Stimulated activated CD8-positive, alpha-beta memory T cell treated with anti-CD3 and anti-CD28 coated beads, Interleukin-7, amount 100 ng/mL, for 4 hours (primary cell): ENCODE data around the gene CHST2.

Source experiments
- DNase-seq, 2 donors: peaks; one replicate each; pipeline ENCODE4 v3.0.0-alpha.2; 2020; ENCODE audit warnings: low read depth in 2 of 2

CHST2 gene

DNA sequence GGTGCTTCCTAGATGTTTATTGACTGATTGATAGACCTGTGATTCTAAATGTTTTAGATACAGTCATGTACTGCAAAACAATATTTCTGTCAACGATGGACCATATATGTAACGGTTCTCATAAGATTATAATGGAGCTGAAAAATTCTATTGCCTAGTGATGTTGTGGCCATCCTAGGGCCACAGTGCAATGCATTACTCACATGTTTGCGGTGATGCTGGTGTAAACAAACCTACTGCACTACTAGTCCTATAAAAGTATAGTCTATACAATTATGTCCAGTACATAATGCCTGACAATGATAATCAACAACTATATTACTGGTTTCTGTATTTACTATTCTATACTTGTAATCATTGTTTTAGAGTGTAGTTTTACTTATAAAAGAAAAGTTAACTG, 46.8 kb downstream of the CHST2 start:
- DNase-seq: no peak

DNA sequence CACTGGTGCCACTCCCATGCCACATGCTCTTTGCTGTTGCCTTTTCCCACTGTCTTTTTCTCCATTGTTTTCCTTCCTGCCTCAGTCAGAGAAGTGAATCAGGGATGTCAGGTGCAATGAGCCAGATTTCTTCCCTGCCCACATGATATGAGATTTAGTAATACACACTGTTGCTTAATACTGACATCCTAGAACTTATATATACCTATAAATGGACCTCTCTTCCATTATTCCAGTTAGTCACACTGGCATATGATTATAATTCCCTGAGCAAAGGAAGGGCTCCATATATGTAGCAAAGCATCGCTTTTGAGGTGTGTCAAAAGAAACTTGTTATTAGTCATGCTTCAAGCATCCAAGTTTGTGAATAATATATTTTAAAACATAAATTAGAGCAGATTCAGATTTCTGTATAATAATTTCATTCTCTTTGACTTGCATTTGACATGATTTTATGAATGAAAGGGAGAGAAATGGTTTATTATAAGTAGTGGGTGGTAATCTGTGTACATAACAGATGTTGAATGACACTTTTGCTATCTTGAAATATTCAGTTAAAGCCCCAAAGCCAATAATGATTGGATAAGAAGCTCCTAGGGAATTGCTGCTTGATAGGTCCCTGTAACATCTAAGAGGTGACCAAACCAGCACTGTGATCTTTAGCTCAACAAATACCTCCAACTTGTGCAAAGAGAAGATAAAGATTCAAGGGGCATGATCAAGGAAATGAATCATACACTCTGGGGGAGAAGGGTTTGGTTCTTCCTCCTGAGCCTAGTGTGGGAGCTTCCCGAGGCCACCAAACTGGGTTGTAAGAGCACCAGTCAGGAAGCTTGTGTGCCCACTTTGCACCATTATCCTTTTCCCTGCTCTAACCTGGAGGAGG, 48.6 kb downstream of the CHST2 start:
- no peak for DNase-seq

DNA sequence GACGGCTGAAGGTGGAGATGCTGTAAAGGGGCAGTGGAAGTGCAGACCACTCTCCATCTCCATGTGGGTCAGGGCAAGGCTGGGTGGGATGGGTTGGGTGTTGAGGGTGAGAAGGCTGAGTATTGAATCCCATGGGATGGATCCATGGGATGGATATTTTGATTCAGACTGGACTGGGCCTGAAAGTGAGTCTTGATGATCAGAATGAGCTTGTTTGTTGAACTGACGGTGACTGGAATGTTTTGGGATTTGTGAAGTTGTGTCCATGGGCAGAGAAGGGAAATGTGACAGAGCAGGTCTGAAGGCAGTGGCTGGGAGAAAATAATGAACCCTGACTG, 49.3 kb downstream of the CHST2 start:
- no peak for DNase-seq

GRCh38 chr3:143170074-143170473, 50.5 kb downstream of the CHST2 start:
- DNase-seq: no peak

- DNase-seq: no peak
Observed at GRCh38 chr3:143170676-143171075, 51.1 kb downstream of the CHST2 start.

- DNase-seq: no peak
Observed at GRCh38 chr3:143171141-143171980, 51.8 kb downstream of the CHST2 start.

DNA sequence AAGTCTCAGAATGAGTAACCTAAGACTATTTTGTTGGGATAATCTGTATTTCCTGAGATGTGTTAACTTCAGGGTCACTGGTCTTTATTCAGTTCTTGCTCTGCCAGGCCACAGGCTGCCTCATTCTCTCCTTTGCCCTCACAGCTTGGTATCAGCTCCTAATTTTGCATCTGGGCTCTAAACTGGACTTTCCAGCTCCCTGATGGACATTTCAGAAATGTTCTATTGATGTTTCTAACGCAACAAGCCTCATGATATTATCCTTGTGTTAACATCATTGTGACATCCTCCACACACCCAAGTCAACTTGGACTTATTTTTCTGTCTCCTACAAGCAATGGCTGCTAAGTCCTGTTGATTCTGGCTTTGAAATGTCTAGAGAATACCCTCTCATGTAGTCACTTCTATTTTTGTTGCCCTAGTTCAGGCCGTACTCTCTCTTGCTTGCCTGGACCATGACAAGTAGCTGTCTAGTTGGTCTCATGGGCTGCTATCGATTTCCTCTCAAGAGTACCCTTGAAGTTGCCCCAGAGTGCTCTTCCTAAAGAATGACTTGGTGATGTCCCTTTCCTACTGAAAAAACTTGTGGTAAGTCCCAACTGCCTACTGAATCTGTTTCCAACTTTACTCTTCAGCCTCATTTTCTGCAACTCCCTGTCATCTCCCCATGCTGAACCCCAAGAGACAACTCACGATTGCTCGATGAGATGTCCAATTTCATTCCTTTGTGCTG, 52.7 kb downstream of the CHST2 start:
- DNase-seq: no peak

DNA sequence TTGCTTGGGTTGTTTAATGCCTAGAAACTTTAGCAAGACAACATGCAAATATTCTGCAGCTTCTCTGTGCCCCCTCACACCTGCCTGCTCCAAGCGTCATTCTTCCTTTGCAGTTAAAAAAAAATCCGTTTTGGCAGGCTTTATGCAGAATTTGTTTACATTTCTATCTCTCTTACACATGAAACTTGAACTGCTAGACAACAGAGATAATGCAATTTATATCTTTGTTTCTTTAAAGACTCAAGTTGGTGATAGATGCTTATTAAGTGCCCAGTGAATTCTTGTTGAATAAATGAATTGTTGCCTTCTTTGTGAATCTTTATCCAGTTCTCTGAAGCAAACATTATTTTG, 53.2 kb downstream of the CHST2 start:
- no peak for DNase-seq

DNA sequence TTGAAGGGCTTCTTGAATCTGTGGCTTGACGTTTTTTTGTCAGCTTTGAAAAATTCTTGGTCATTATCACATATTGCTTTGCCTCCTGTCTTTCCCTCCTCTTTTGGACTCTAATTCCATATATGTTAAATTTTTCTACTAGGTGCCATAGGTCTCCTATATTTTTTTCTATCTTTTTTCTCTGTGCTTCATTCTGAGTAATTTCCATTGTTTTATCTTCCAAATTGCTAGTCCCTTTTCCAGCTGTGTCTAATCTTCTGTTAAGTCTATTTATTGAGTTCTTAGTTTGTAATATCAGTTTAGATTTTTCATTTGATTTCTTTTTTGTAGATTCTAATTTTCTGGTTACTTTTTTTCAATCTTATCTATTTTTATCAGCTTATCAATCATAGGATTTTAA, 53.7 kb downstream of the CHST2 start:
- no peak for DNase-seq
